Naive B cell (primary cell): Measurements from ENCODE around the gene SELENOH. TPM values are rescaled to one million over a fixed set of nuclear protein-coding genes. Genes with fewer than 3 reads are reported as not detected.

Experiments
- ATAC-seq, 2 donors: fragments of 150-1000 bp; cut with Tn5 transposase; 2 replicates each; pipeline ENCODE4 v1.10.0; 2021; ENCODE audit warnings: low read depth in 2 of 2, mild to moderate bottlenecking in 2 of 2, moderate library complexity in 2 of 2
- DNase-seq: peaks from one replicate; pipeline ENCODE4 v3.0.0; 2022
- H3K27ac Mint-ChIP-seq, 6 donors: one replicate each; pipeline ENCODE4 v1.8.0; 2020 to 2022; ENCODE audit warnings: mild to moderate bottlenecking in 6 of 6, mixed read lengths in 6 of 6, moderate library complexity in 5 of 6, inconsistent platforms in 2 of 6
- H3K27me3 Mint-ChIP-seq, 3 donors: one replicate each; pipeline ENCODE4 v1.8.0; 2021 to 2022; ENCODE audit warnings: mixed read lengths in 3 of 3, mild to moderate bottlenecking in 1 of 3
- H3K36me3 Mint-ChIP-seq, 2 donors: one replicate each; pipeline ENCODE4 v1.8.0; 2020 to 2022; ENCODE audit warnings: mixed read lengths in 2 of 2, inconsistent platforms in 1 of 2, mild to moderate bottlenecking in 1 of 2
- H3K4me1 Mint-ChIP-seq, 3 donors: one replicate each; pipeline ENCODE4 v1.8.0; 2020 to 2022; ENCODE audit warnings: mixed read lengths in 3 of 3, inconsistent platforms in 1 of 3, mild to moderate bottlenecking in 1 of 3, moderate library complexity in 1 of 3
- H3K4me3 Mint-ChIP-seq, 8 donors: one replicate each; pipeline ENCODE4 v1.8.0; 2020 to 2022; ENCODE audit warnings: mild to moderate bottlenecking in 8 of 8, mixed read lengths in 8 of 8, moderate library complexity in 8 of 8, inconsistent platforms in 2 of 8
- H3K9me3 Mint-ChIP-seq, 7 donors: one replicate each; pipeline ENCODE4 v1.8.0; 2020 to 2022; ENCODE audit warnings: mixed read lengths in 7 of 7, mild to moderate bottlenecking in 5 of 7, inconsistent platforms in 2 of 7, moderate library complexity in 1 of 7
- polyA plus RNA-seq, 6 donors: library from polyadenylated mRNA; unstranded; fragments of 300-500 nt; fragmentation: Illumina TruSeq; gene quantifications; one replicate each; pipeline ENCODE4 v1.2.3, GENCODE V29; 2021; ENCODE audit warnings: low read depth in 6 of 6

SELENOH gene
- polyA plus RNA-seq, 6 donors from 2014 or later: 299 to 401 (median 350) TPM

- Mint-ChIP-seq H3K36me3 (no peaks in the 10 kb centered on the region), H3K27me3 (no peaks in the 10 kb centered on the region), H3K9me3 (no peaks in the 10 kb centered on the region), H3K27ac (peak within 1 kb of the TSS; percentile 88 to 99 (median 94)), H3K4me1 (peaks cover 27 to 40% (median 38%) of the 10 kb centered on the region in 3 donors), H3K4me3 (peak within 1 kb of the TSS; percentile 91 to 98 (median 96))
- ATAC-seq (peak; percentile 82 to 90), DNase-seq (peak; percentile 39)
These were observed 20.3 kb downstream of the SELENOH start, which contains the start of gene CTNND1 for GRCh38 chr11:57761301-57762234. Gene CTNND1, plus strand, starts transcription at chr11:57761802. Its CDS starts 29,677 bp downstream, at chr11:57791479.

- DNase-seq (no peak), ATAC-seq (no peak)
- Mint-ChIP-seq H3K27me3 (no peaks in the 10 kb centered on the region), H3K4me1 (peaks cover 27 to 40% (median 39%) of the 10 kb centered on the region in 3 donors), H3K9me3 (no peaks in the 10 kb centered on the region), H3K4me3 (peak overlapping the region; percentile 91 to 98 (median 96)), H3K36me3 (no peaks in the 10 kb centered on the region), H3K27ac (peak overlapping the region; percentile 36 to 92 (median 88))
These were observed 21.1 kb downstream of the SELENOH start for GRCh38 chr11:57762235-57762861.

- Mint-ChIP-seq H3K36me3 (no peaks in the 10 kb centered on the region), H3K27me3 (no peaks in the 10 kb centered on the region), H3K4me3 (peak overlapping the region; percentile 67 to 98 (median 86)), H3K4me1 (peaks cover 31 to 40% (median 40%) of the 10 kb centered on the region in 3 donors), H3K27ac (peak overlapping the region; percentile 23 to 89 (median 46)), H3K9me3 (no peaks in the 10 kb centered on the region)
- ATAC-seq: no peak
- DNase-seq: no peak
These were observed 22.3 kb downstream of the SELENOH start for GRCh38 chr11:57763568-57763967.

- Mint-ChIP-seq H3K9me3 (no peaks in the 10 kb centered on the region), H3K36me3 (no peaks in the 10 kb centered on the region), H3K4me1 (peaks cover 31 to 40% (median 40%) of the 10 kb centered on the region in 3 donors), H3K4me3 (peak overlapping the region; percentile 9 to 98 (median 82)), H3K27ac (peak overlapping the region in 3 of 6 donors; percentile 33 to 89 (median 71)), H3K27me3 (no peaks in the 10 kb centered on the region)
- no peak for ATAC-seq
- no peak for DNase-seq
These were observed 22.7 kb downstream of the SELENOH start for GRCh38 chr11:57764021-57764420.

GRCh38 chr11:57764566-57764965, 23.3 kb downstream of the SELENOH start:
- ATAC-seq (no peak), DNase-seq (no peak)
- H3K4me3 Mint-ChIP-seq: peak overlapping the region in 4 of 8 donors; percentile 36 to 98 (median 62)
- no peaks in the 10 kb centered on the region for H3K9me3 Mint-ChIP-seq
- peaks cover 35 to 45% (median 43%) of the 10 kb centered on the region in 3 donors for H3K4me1 Mint-ChIP-seq
- no peaks in the 10 kb centered on the region for H3K36me3 Mint-ChIP-seq
- H3K27ac Mint-ChIP-seq: peak overlapping the region in 1 of 6 donors; percentile 12
- H3K27me3 Mint-ChIP-seq: no peaks in the 10 kb centered on the region

- ATAC-seq (no peak), DNase-seq (no peak)
- Mint-ChIP-seq H3K27me3 (no peaks in the 10 kb centered on the region), H3K36me3 (no peaks in the 10 kb centered on the region), H3K9me3 (no peaks in the 10 kb centered on the region), H3K27ac (peak overlapping the region in 1 of 6 donors; percentile 12), H3K4me1 (peaks cover 36 to 48% (median 47%) of the 10 kb centered on the region in 3 donors), H3K4me3 (peak overlapping the region in 1 of 8 donors; percentile 2)
These were observed 23.7 kb downstream of the SELENOH start for GRCh38 chr11:57764972-57765371.

GRCh38 chr11:57770793-57771192, 29.5 kb downstream of the SELENOH start:
- H3K36me3 Mint-ChIP-seq: peaks cover 0 to 4% of the 10 kb centered on the region in 2 donors
- no peak for DNase-seq
- ATAC-seq: no peak
- no peaks in the 10 kb centered on the region for H3K27me3 Mint-ChIP-seq
- peaks cover 0 to 3% (median 0%) of the 10 kb centered on the region in 7 donors for H3K9me3 Mint-ChIP-seq
- H3K27ac Mint-ChIP-seq: peak overlapping the region in 5 of 6 donors; percentile 4 to 63 (median 42)
- H3K4me3 Mint-ChIP-seq: no peak overlapping the region
- H3K4me1 Mint-ChIP-seq: peaks cover 20 to 36% (median 36%) of the 10 kb centered on the region in 3 donors

- no peaks in the 10 kb centered on the region for H3K27me3 Mint-ChIP-seq
- DNase-seq (no peak), ATAC-seq (no peak)
- peak overlapping the region in 3 of 6 donors; percentile 4 to 63 (median 53) for H3K27ac Mint-ChIP-seq
- H3K4me3 Mint-ChIP-seq: no peak overlapping the region
- H3K4me1 Mint-ChIP-seq: peaks cover 25 to 40% (median 40%) of the 10 kb centered on the region in 3 donors
- peaks cover 0 to 3% (median 0%) of the 10 kb centered on the region in 7 donors for H3K9me3 Mint-ChIP-seq
- peaks cover 0 to 4% of the 10 kb centered on the region in 2 donors for H3K36me3 Mint-ChIP-seq
These were observed 30.1 kb downstream of the SELENOH start for GRCh38 chr11:57771365-57771764.

GRCh38 chr11:57772562-57772961, 31.3 kb downstream of the SELENOH start:
- peak overlapping the region in 1 of 8 donors; percentile 33 for H3K4me3 Mint-ChIP-seq
- peaks cover 0 to 4% of the 10 kb centered on the region in 2 donors for H3K36me3 Mint-ChIP-seq
- peak overlapping the region in 2 of 6 donors; percentile 17 to 21 for H3K27ac Mint-ChIP-seq
- H3K9me3 Mint-ChIP-seq: peaks cover 0 to 3% (median 0%) of the 10 kb centered on the region in 7 donors
- DNase-seq (no peak), ATAC-seq (no peak)
- H3K4me1 Mint-ChIP-seq: peaks cover 27 to 45% (median 44%) of the 10 kb centered on the region in 3 donors
- H3K27me3 Mint-ChIP-seq: no peaks in the 10 kb centered on the region

- ATAC-seq: no peak
- Mint-ChIP-seq H3K4me1 (peaks cover 26 to 47% (median 45%) of the 10 kb centered on the region in 3 donors), H3K27me3 (no peaks in the 10 kb centered on the region), H3K36me3 (peaks cover 0 to 4% of the 10 kb centered on the region in 2 donors), H3K27ac (peak overlapping the region in 2 of 6 donors; percentile 21 to 80), H3K9me3 (peaks cover 0 to 3% (median 0%) of the 10 kb centered on the region in 7 donors), H3K4me3 (no peak overlapping the region)
- no peak for DNase-seq
These were observed 31.8 kb downstream of the SELENOH start for GRCh38 chr11:57773026-57773598.

- no peak overlapping the region for H3K4me3 Mint-ChIP-seq
- no peak for ATAC-seq
- H3K27ac Mint-ChIP-seq: peak overlapping the region in 5 of 6 donors; percentile 28 to 81 (median 66)
- peaks cover 0 to 3% (median 0%) of the 10 kb centered on the region in 7 donors for H3K9me3 Mint-ChIP-seq
- DNase-seq: no peak
- peaks cover 34 to 53% (median 51%) of the 10 kb centered on the region in 3 donors for H3K4me1 Mint-ChIP-seq
- H3K27me3 Mint-ChIP-seq: no peaks in the 10 kb centered on the region
- H3K36me3 Mint-ChIP-seq: peaks cover 0 to 4% of the 10 kb centered on the region in 2 donors
These were observed 34.2 kb downstream of the SELENOH start for GRCh38 chr11:57775491-57775890.

- DNase-seq: no peak
- H3K27me3 Mint-ChIP-seq: no peaks in the 10 kb centered on the region
- no peak overlapping the region for H3K4me3 Mint-ChIP-seq
- H3K4me1 Mint-ChIP-seq: peaks cover 34 to 51% (median 50%) of the 10 kb centered on the region in 3 donors
- peaks cover 0 to 3% (median 0%) of the 10 kb centered on the region in 7 donors for H3K9me3 Mint-ChIP-seq
- peaks cover 0 to 1% of the 10 kb centered on the region in 2 donors for H3K36me3 Mint-ChIP-seq
- ATAC-seq: no peak
- peak overlapping the region in 3 of 6 donors; percentile 16 to 66 (median 29) for H3K27ac Mint-ChIP-seq
These were observed 34.8 kb downstream of the SELENOH start for GRCh38 chr11:57776031-57776521.
